Right lobe of liver (tissue), 4 donors: ENCODE measurements around the gene PDCD7.
"Not testable (repeated sequence)": the region's sequence is repeated elsewhere in the genome, so short reads cannot be mapped to it uniquely, and the experiment has no call there.

Experiments
- POLR2A ChIP-seq: fragments of 450-650 bp; IDR thresholded peaks from one replicate; pipeline ENCODE4 v1.6.1; 2017; ENCODE audit warnings: antibody characterized with exemption, mild to moderate bottlenecking
- TF ChIP-seq, protein P1 (sequence below), 4 donors: fragments of 200-600 bp in 3 of 4; fragments of 450-650 bp in 1 of 4; IDR thresholded peaks; one replicate each; pipeline versions ENCODE4 v1.5.1 to v1.8.0; 2016 to 2022; ENCODE audit warnings: antibody characterized with exemption in 4 of 4, mild to moderate bottlenecking in 2 of 4
- donor health status: DM: no; HTN: no; CAD: no.
- donor health status: DM: no; HTN: no; CAD: no.
- donor health status: DM: no; HTN: yes; CAD: no.

DNA sequence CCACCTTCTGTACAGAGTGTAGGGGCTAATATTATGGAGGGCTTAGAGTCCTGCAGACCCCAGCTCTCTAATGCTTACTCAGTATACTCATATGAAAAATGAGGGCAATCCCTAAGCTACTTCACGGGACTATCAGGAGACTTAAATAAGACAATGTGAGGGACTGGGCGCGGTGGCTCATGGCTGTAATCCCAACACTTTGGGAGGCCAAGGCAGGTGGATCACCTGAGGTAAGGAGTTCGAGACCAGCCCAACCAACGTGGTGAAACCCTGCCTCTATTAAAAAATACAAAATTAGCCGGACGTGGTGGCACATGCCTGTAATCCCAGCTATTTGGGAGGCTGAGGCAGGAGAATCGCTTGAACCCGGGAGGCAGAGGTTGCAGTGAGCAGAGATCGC, 33.8 kb downstream of the PDCD7 start:
- TF ChIP-seq, protein P1, sequence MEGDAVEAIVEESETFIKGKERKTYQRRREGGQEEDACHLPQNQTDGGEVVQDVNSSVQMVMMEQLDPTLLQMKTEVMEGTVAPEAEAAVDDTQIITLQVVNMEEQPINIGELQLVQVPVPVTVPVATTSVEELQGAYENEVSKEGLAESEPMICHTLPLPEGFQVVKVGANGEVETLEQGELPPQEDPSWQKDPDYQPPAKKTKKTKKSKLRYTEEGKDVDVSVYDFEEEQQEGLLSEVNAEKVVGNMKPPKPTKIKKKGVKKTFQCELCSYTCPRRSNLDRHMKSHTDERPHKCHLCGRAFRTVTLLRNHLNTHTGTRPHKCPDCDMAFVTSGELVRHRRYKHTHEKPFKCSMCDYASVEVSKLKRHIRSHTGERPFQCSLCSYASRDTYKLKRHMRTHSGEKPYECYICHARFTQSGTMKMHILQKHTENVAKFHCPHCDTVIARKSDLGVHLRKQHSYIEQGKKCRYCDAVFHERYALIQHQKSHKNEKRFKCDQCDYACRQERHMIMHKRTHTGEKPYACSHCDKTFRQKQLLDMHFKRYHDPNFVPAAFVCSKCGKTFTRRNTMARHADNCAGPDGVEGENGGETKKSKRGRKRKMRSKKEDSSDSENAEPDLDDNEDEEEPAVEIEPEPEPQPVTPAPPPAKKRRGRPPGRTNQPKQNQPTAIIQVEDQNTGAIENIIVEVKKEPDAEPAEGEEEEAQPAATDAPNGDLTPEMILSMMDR (IDR thresholded peaks at IDR 0.05), result not testable (repeated sequence)
- TF ChIP-seq POLR2A, result not testable (repeated sequence)
